Stomach (tissue), 4 donors: ENCODE results near the gene KLK8.

ENCODE experiments used
- POLR2A ChIP-seq, 4 donors: fragments of 450-650 bp; IDR thresholded peaks; one replicate each; pipeline ENCODE4 v1.6.1; 2016; ENCODE audit warnings: antibody characterized with exemption in 4 of 4, control low read depth in 2 of 4, mild to moderate bottlenecking in 1 of 4, moderate library complexity in 1 of 4
- POLR2AphosphoS5 ChIP-seq, 3 donors: sonication (generic); formaldehyde crosslinking; IDR thresholded peaks; one replicate each; pipeline ENCODE4 v1.6.1; 2016; ENCODE audit warnings: antibody characterized with exemption in 3 of 3
- TF ChIP-seq, protein P1 (sequence below), 7 experiments: fragments of 450-650 bp in 4 of 7; fragments of 200-600 bp in 3 of 7; sonication (generic) in 3 of 7; IDR thresholded peaks; one replicate each; pipeline ENCODE4 v1.5.1; 2016 to 2019; ENCODE audit warnings: antibody characterized with exemption in 7 of 7, control low read depth in 2 of 7, mild to moderate bottlenecking in 1 of 7

DNA sequence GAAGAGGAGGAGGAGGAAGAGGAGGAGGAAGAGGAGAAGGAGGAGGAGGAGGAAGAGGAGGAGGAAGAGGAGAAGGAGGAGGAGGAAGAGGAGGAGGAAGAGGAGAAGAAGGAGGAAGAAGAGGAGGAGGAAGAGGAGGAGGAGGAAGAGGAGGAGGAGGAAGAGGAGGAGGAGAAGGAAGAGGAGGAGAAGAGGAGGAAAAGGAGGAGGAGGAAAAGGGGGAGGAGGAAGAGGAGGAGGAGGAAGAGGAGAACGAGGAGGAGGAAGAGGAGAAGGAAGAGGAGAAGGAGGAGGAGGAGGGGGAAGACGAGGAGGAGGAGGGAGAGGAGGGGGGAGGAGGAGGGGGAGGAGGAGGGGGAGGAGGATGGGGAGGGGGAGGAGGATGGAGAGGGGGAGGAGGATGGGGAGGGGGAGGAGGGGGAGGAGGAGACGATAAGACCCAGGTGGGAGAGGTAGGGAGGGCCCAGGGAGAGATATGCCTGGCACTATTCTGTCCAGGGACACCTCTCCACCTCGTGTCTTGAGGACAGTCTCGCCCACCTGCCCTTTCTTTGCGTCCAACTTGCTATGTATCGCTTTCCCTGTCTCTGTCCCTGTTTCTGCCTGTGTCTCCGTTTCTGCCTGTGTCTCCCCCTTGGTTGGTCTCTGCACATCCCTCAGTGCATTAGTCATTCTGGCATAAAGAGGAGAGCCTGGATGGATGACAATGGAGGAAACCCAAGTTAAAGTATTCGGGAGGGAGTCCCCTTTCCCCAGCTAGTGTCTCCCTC is 41.5 kb downstream of the KLK8 start:
- TF ChIP-seq, protein P1, sequence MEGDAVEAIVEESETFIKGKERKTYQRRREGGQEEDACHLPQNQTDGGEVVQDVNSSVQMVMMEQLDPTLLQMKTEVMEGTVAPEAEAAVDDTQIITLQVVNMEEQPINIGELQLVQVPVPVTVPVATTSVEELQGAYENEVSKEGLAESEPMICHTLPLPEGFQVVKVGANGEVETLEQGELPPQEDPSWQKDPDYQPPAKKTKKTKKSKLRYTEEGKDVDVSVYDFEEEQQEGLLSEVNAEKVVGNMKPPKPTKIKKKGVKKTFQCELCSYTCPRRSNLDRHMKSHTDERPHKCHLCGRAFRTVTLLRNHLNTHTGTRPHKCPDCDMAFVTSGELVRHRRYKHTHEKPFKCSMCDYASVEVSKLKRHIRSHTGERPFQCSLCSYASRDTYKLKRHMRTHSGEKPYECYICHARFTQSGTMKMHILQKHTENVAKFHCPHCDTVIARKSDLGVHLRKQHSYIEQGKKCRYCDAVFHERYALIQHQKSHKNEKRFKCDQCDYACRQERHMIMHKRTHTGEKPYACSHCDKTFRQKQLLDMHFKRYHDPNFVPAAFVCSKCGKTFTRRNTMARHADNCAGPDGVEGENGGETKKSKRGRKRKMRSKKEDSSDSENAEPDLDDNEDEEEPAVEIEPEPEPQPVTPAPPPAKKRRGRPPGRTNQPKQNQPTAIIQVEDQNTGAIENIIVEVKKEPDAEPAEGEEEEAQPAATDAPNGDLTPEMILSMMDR (IDR thresholded peaks at IDR 0.05) = no peak
- TF ChIP-seq POLR2A (IDR thresholded peaks at IDR 0.05) (no peak), POLR2AphosphoS5 (IDR thresholded peaks at IDR 0.05) (no peak)
